HEK293 (cell line): ENCODE measurements around the gene TMEM179B.

Source experiments
- CTCF ChIA-PET: fragments of 350-600 bp; formaldehyde crosslinking; extraction: SDS; loops from one replicate; lab custom pipeline; 2021; ENCODE audit warnings: antibody characterized with exemption; lab: Yijun Ruan, JAX
- POLR2A ChIA-PET: fragments of 300-600 bp; formaldehyde crosslinking; extraction: SDS; loops from one replicate; lab custom pipeline; 2020; ENCODE audit warnings: antibody characterized with exemption, inconsistent platforms; lab: Yijun Ruan, JAX
- H3K27ac ChIP-seq: fragments of 200-500 bp; sonication (Bioruptor generic); 2 replicates; pipeline ENCODE4 v1.5.1; 2014; ENCODE audit warnings: low read depth, low read length, control low read depth, inconsistent platforms; ENCODE audit errors: extremely low read depth
- H3K36me3 ChIP-seq, 2 experiments: fragments of 200-500 bp in 1 of 2; sonication (Bioruptor generic) in 1 of 2; 1 replicate in 1 of 2; 2 replicates in 1 of 2; pipeline ENCODE4 v1.5.1; 2014 to 2017; ENCODE audit warnings: inconsistent platforms in 2 of 2, low read length in 2 of 2; ENCODE audit not compliant: control insufficient read depth in 2 of 2, insufficient read depth in 1 of 2
- H3K4me1 ChIP-seq: fragments of 200-500 bp; sonication (Bioruptor generic); 2 replicates; pipeline ENCODE4 v1.5.1; 2014; ENCODE audit warnings: mild to moderate bottlenecking, low read length, inconsistent platforms; ENCODE audit not compliant: control insufficient read depth, insufficient read depth
- H3K4me3 ChIP-seq: 2 replicates; pipeline ENCODE4 v1.5.1; 2011; ENCODE audit warnings: low read depth, mild to moderate bottlenecking, control low read depth, low read length, moderate library complexity
- H3K9me3 ChIP-seq: fragments of 200-500 bp; sonication (Bioruptor generic); 2 replicates; pipeline ENCODE4 v1.5.1; 2014; ENCODE audit warnings: low read depth, low read length, inconsistent platforms; ENCODE audit not compliant: control insufficient read depth, insufficient read depth
- EGR2 ChIP-seq: fragments of 450-650 bp; formaldehyde crosslinking; IDR thresholded peaks from 2 replicates; pipeline ENCODE4 v1.5.1; 2016; ENCODE audit warnings: low read depth, missing biosample characterization, missing genetic modification characterization
- GFI1B ChIP-seq: fragments of 450-650 bp; formaldehyde crosslinking; IDR thresholded peaks from 2 replicates; pipeline ENCODE4 v1.5.1; 2016; ENCODE audit warnings: missing biosample characterization, missing genetic modification characterization
- KLF10 ChIP-seq: fragments of 450-650 bp; IDR thresholded peaks from 2 replicates; pipeline ENCODE4 v1.5.1; 2018; ENCODE audit warnings: missing biosample characterization, mild to moderate bottlenecking, missing genetic modification characterization
- SP2 ChIP-seq: fragments of 450-650 bp; formaldehyde crosslinking; IDR thresholded peaks from 2 replicates; pipeline ENCODE4 v1.5.1; 2016; ENCODE audit warnings: missing biosample characterization, missing genetic modification characterization
- ZBTB17 ChIP-seq: fragments of 450-650 bp; formaldehyde crosslinking; IDR thresholded peaks from 2 replicates; pipeline ENCODE4 v1.5.1; 2016; ENCODE audit warnings: missing biosample characterization, missing genetic modification characterization
- ZNF146 ChIP-seq: fragments of 450-650 bp; formaldehyde crosslinking; IDR thresholded peaks from 2 replicates; pipeline ENCODE4 v1.5.1; 2016; ENCODE audit warnings: missing biosample characterization, missing genetic modification characterization
- ZNF169 ChIP-seq: fragments of 450-650 bp; formaldehyde crosslinking; IDR thresholded peaks from 2 replicates; pipeline ENCODE4 v1.5.1; 2016; ENCODE audit warnings: missing biosample characterization, missing genetic modification characterization
- ZNF223 ChIP-seq: fragments of 450-650 bp; formaldehyde crosslinking; IDR thresholded peaks from 2 replicates; pipeline ENCODE4 v1.5.1; 2016; ENCODE audit warnings: missing biosample characterization, missing genetic modification characterization
- ZNF239 ChIP-seq: fragments of 450-650 bp; formaldehyde crosslinking; IDR thresholded peaks from 2 replicates; pipeline ENCODE4 v1.5.1; 2016; ENCODE audit warnings: missing biosample characterization, missing genetic modification characterization
- ZNF302 ChIP-seq: fragments of 450-650 bp; formaldehyde crosslinking; IDR thresholded peaks from 2 replicates; pipeline ENCODE4 v1.5.1; 2016; ENCODE audit warnings: missing biosample characterization, missing genetic modification characterization, low read depth
- ZNF529 ChIP-seq: fragments of 450-650 bp; formaldehyde crosslinking; IDR thresholded peaks from 2 replicates; pipeline ENCODE4 v1.5.1; 2017; ENCODE audit warnings: missing genetic modification characterization, missing biosample characterization; ENCODE audit not compliant: insufficient replicate concordance
- ZNF561 ChIP-seq: fragments of 450-650 bp; IDR thresholded peaks from 2 replicates; pipeline ENCODE4 v1.5.1; 2018; ENCODE audit warnings: missing biosample characterization, missing genetic modification characterization, borderline replicate concordance
- ZNF571 ChIP-seq: fragments of 450-650 bp; formaldehyde crosslinking; IDR thresholded peaks from 2 replicates; pipeline ENCODE4 v1.5.0; 2017; ENCODE audit warnings: missing biosample characterization, missing genetic modification characterization
- ZNF654 ChIP-seq: fragments of 450-650 bp; formaldehyde crosslinking; IDR thresholded peaks from 2 replicates; pipeline ENCODE4 v1.5.1; 2016; ENCODE audit warnings: low read depth, missing biosample characterization, missing genetic modification characterization
- ZNF768 ChIP-seq: fragments of 450-650 bp; formaldehyde crosslinking; IDR thresholded peaks from 2 replicates; pipeline ENCODE4 v1.5.1; 2018; ENCODE audit warnings: missing biosample characterization, mild to moderate bottlenecking, missing genetic modification characterization
- ZNF785 ChIP-seq: fragments of 450-650 bp; formaldehyde crosslinking; IDR thresholded peaks from 2 replicates; pipeline ENCODE4 v1.5.1; 2016; ENCODE audit warnings: missing biosample characterization, missing genetic modification characterization
- TF ChIP-seq, protein P1 (sequence below): fragments of 450-650 bp; formaldehyde crosslinking; IDR thresholded peaks from 2 replicates; pipeline ENCODE4; 2016; ENCODE audit warnings: missing biosample characterization, missing genetic modification characterization
- TF ChIP-seq, protein P2 (sequence below): fragments of 450-650 bp; formaldehyde crosslinking; IDR thresholded peaks from 2 replicates; pipeline ENCODE4 v1.5.1; 2016; ENCODE audit warnings: missing biosample characterization, missing genetic modification characterization
- TF ChIP-seq, protein P3 (sequence below): fragments of 450-650 bp; formaldehyde crosslinking; IDR thresholded peaks from 2 replicates; pipeline ENCODE4 v1.5.1; 2016; ENCODE audit warnings: missing biosample characterization, missing genetic modification characterization, borderline replicate concordance
- TF ChIP-seq, protein P4 (sequence below): sonication (generic); formaldehyde crosslinking; IDR thresholded peaks from 2 replicates; pipeline ENCODE4 v1.8.1; 2022; ENCODE audit warnings: mild to moderate bottlenecking, moderate library complexity, missing genetic modification reagents
- TF ChIP-seq, protein P5 (sequence below): fragments of 450-650 bp; formaldehyde crosslinking; IDR thresholded peaks from 2 replicates; pipeline ENCODE4 v1.5.1; 2016; ENCODE audit warnings: missing biosample characterization, missing genetic modification characterization
- TF ChIP-seq, protein P6 (sequence below): fragments of 450-650 bp; formaldehyde crosslinking; IDR thresholded peaks from 2 replicates; pipeline ENCODE4 v1.5.1; 2016; ENCODE audit warnings: missing biosample characterization, missing genetic modification characterization

Gene TMEM179B

DNA sequence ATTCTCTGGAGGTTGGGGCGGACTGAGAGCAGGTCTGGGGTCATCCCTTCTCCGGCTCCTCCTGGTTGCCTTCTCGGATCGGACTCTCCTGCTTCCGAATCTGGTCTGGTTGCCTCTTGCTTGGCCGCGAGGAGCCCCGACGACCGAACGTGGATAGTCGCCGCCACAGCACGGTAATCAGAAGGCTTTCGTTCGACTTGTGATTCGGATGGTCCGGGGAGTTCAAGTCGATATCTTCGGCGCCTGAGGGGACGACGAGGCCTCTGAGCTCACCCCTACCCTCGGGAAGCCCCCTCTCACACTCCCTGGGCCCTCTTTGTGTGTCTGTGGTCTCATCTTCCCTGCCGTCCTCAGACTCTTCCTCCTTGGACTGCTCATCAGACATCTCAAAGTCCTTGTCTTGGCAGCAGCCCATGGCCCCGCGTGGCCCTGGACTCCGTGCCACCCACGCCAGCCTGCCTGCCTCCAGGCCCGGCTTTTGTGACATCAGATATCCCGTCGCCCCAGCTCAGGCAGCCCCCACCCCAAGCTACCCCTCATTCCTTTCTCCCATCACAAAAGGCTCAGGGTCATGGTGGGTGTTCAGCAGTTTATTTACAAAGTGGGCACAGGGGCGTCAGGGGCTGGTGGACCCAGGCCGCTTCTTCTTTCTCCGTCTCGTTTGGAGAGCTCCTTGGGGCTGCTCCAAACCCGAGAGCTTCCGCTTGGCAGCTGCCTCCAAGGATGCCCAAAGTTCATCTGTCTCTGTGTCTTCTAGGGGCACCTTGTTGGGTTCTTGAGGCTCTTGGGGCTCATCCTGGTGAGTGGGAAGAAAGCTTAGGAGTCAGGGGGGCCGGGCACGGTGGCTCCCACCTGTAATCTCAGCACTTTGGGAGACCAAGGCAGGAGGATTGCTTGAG is 45.4 kb downstream of the TMEM179B start, which contains the start of gene TEX54 (continued):
- TF ChIP-seq, protein P1, sequence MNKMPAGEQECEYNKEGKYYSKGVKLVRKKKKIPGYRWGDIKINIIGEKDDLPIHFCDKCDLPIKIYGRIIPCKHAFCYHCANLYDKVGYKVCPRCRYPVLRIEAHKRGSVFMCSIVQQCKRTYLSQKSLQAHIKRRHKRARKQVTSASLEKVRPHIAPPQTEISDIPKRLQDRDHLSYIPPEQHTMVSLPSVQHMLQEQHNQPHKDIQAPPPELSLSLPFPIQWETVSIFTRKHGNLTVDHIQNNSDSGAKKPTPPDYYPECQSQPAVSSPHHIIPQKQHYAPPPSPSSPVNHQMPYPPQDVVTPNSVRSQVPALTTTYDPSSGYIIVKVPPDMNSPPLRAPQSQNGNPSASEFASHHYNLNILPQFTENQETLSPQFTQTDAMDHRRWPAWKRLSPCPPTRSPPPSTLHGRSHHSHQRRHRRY (tag by site-specific recombination): no peak
- TF ChIP-seq, protein P2, sequence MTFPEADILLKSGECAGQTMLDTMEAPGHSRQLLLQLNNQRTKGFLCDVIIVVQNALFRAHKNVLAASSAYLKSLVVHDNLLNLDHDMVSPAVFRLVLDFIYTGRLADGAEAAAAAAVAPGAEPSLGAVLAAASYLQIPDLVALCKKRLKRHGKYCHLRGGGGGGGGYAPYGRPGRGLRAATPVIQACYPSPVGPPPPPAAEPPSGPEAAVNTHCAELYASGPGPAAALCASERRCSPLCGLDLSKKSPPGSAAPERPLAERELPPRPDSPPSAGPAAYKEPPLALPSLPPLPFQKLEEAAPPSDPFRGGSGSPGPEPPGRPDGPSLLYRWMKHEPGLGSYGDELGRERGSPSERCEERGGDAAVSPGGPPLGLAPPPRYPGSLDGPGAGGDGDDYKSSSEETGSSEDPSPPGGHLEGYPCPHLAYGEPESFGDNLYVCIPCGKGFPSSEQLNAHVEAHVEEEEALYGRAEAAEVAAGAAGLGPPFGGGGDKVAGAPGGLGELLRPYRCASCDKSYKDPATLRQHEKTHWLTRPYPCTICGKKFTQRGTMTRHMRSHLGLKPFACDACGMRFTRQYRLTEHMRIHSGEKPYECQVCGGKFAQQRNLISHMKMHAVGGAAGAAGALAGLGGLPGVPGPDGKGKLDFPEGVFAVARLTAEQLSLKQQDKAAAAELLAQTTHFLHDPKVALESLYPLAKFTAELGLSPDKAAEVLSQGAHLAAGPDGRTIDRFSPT: peak; percentile 46; the same call in 1 of the 2 replicates
- TF ChIP-seq EGR2 (tag by site-specific recombination): peak; percentile 49

DNA sequence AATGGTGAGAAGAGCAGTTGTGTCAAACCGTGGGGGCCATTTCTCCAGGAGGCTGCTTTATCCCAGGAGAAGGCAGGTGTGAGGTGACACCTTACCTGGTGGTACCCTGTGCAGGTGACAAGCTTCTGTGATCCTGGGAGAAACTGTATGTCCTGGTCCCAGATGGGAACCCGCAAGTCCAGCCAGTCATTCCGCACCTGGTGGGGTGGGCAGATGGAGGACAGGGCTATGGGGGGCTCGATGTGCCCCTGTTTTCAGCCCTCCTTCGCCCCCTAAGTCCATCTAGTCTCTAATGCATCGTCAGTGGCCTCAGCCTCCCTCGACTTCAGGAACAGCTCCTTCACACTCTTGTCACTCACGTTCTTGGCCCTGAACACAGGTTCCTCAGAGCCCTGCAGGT is 48.1 kb downstream of the TMEM179B start:
- Histone ChIP-seq H3K4me1 (0 out of 2 replicates have a peak, but pooled peaks cover under 1% of the 10 kb centered on the region), H3K36me3 (peaks cover 0 to 43% of the 10 kb centered on the region in 2 experiments; a peak in 2 of 3 replicates), H3K27ac (no peak overlapping the region), H3K9me3 (no peaks in the 10 kb centered on the region), H3K4me3 (no peak overlapping the region)
- CTCF ChIA-PET: interaction anchor here (0.8 kb wide), 1 partner anchor 49 kb away, joined by 3 read pairs; no protein-coding TSS in a partner anchor
- POLR2A ChIA-PET: interaction anchor here (5.1 kb wide), 1 partner anchor 47 kb away, joined by 40 read pairs; the partner anchor contains the start of gene TMEM179B
- TF ChIP-seq ZNF561 (tag by site-specific recombination) (no peak), ZNF302 (tag by site-specific recombination) (no peak), KLF10 (no peak), ZNF654 (tag by site-specific recombination) (no peak), ZNF239 (tag by site-specific recombination) (no peak), ZNF146 (tag by site-specific recombination) (no peak), SP2 (tag by site-specific recombination) (no peak), ZNF785 (tag by site-specific recombination) (no peak), ZNF529 (tag by site-specific recombination) (no peak), ZBTB17 (tag by site-specific recombination) (no peak), ZNF169 (tag by site-specific recombination) (no peak), ZNF768 (tag by site-specific recombination) (no peak), GFI1B (tag by site-specific recombination) (no peak), ZNF223 (no peak), ZNF571 (tag by site-specific recombination) (no peak)
- TF ChIP-seq, protein P3, sequence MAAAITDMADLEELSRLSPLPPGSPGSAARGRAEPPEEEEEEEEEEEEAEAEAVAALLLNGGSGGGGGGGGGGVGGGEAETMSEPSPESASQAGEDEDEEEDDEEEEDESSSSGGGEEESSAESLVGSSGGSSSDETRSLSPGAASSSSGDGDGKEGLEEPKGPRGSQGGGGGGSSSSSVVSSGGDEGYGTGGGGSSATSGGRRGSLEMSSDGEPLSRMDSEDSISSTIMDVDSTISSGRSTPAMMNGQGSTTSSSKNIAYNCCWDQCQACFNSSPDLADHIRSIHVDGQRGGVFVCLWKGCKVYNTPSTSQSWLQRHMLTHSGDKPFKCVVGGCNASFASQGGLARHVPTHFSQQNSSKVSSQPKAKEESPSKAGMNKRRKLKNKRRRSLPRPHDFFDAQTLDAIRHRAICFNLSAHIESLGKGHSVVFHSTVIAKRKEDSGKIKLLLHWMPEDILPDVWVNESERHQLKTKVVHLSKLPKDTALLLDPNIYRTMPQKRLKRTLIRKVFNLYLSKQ (tag by site-specific recombination): no peak
- TF ChIP-seq, protein P4, sequence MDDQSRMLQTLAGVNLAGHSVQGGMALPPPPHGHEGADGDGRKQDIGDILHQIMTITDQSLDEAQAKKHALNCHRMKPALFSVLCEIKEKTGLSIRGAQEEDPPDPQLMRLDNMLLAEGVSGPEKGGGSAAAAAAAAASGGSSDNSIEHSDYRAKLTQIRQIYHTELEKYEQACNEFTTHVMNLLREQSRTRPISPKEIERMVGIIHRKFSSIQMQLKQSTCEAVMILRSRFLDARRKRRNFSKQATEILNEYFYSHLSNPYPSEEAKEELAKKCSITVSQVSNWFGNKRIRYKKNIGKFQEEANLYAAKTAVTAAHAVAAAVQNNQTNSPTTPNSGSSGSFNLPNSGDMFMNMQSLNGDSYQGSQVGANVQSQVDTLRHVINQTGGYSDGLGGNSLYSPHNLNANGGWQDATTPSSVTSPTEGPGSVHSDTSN: no peak
- TF ChIP-seq, protein P5, sequence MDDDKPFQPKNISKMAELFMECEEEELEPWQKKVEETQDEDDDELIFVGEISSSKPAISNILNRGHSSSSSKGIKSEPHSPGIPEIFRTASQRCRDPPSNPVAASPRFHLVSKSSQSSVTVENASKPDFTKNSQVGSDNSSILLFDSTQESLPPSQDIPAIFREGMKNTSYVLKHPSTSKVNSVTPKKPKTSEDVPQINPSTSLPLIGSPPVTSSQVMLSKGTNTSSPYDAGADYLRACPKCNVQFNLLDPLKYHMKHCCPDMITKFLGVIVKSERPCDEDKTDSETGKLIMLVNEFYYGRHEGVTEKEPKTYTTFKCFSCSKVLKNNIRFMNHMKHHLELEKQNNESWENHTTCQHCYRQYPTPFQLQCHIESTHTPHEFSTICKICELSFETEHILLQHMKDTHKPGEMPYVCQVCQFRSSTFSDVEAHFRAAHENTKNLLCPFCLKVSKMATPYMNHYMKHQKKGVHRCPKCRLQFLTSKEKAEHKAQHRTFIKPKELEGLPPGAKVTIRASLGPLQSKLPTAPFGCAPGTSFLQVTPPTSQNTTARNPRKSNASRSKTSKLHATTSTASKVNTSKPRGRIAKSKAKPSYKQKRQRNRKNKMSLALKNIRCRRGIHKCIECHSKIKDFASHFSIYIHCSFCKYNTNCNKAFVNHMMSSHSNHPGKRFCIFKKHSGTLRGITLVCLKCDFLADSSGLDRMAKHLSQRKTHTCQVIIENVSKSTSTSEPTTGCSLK (tag by site-specific recombination): no peak
- TF ChIP-seq, protein P6, sequence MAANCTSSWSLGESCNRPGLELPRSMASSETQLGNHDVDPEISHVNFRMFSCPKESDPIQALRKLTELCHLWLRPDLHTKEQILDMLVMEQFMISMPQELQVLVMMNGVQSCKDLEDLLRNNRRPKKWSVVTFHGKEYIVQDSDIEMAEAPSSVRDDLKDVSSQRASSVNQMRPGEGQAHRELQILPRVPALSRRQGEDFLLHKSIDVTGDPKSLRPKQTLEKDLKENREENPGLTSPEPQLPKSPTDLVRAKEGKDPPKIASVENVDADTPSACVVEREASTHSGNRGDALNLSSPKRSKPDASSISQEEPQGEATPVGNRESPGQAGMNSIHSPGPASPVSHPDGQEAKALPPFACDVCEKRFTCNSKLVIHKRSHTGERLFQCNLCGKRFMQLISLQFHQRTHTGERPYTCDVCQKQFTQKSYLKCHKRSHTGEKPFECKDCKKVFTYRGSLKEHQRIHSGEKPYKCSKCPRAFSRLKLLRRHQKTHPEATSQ: no peak
